ES-I3 (cell line): Measurements from ENCODE around the gene LTBP2.

Experiments
- H3K36me3 ChIP-seq: 2 replicates; pipeline ENCODE4 v1.6.1; 2013; ENCODE audit warnings: mild to moderate bottlenecking, low read length, control low read depth, moderate library complexity; ENCODE audit not compliant: insufficient read depth
- H3K4me1 ChIP-seq: 2 replicates; pipeline ENCODE4 v1.6.1; 2013; ENCODE audit warnings: mild to moderate bottlenecking, control low read depth, low read length; ENCODE audit not compliant: insufficient read depth
- H3K9ac ChIP-seq: 2 replicates; pipeline ENCODE4 v1.6.1; 2013; ENCODE audit warnings: low read depth, mild to moderate bottlenecking, low read length, moderate library complexity
- H3K9me3 ChIP-seq: 2 replicates; pipeline ENCODE4 v1.6.1; 2013; ENCODE audit warnings: mild to moderate bottlenecking, low read length, moderate library complexity; ENCODE audit not compliant: control insufficient read depth, insufficient read depth

The LTBP2 gene

GRCh38 chr14:74526854-74527585 is 85.0 kb downstream of the LTBP2 start:
- no peak overlapping the region for H3K9ac ChIP-seq
- H3K36me3 ChIP-seq = no peaks in the 10 kb centered on the region
- no peaks in the 10 kb centered on the region for H3K9me3 ChIP-seq

GRCh38 chr14:74525361-74525851 is 86.6 kb downstream of the LTBP2 start:
- no peaks in the 10 kb centered on the region for H3K36me3 ChIP-seq
- H3K9me3 ChIP-seq = no peaks in the 10 kb centered on the region
- peaks cover 9% of the 10 kb centered on the region; the same call in 1 of the 2 replicates for H3K4me1 ChIP-seq
- H3K9ac ChIP-seq = no peak overlapping the region

More at GRCh38 chr14:74526854-74527585, 85.0 kb downstream of the LTBP2 start:
- H3K4me1 ChIP-seq = peaks cover 12% of the 10 kb centered on the region; the same call in 1 of the 2 replicates

GRCh38 chr14:74524812-74525135 is 87.3 kb downstream of the LTBP2 start:
- Histone ChIP-seq H3K9me3 (no peaks in the 10 kb centered on the region), H3K9ac (no peak overlapping the region), H3K4me1 (peaks cover 9% of the 10 kb centered on the region; the same call in 1 of the 2 replicates), H3K36me3 (no peaks in the 10 kb centered on the region)

DNA sequence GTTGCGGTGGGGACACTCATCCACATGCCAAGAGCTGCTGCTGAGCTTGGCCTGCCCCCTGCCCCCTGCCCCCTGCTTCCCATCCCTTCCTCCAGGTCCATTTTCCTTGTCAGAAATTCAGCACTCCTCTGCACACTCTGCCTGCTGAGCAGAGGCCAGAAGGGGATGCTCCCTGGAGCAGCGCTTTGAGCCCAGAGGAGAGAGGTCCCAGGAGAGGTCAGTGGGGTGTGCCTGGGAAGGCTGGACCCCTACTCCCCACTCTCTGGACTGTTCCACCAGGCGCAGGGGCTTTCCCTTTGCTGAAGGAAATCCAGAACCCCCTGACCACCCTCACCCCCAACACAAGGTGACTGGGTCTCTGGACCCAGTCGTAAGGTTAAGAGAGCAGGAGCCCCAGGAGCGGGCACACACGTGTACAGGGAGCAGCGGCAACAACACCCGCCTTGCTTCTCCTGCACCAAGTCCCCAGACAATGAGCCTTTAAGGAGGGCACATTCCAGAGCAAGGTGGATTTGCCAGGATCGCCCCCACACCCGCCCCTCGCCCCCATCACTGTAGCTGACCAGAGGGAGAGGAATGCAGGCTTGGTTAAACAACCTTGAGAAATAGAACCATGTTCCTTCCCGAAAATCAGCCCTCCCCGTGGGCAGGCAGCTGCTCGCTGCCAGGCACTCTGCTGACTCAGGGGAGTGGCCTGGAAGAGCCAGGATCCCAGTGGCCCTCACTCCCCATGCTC is 87.8 kb downstream of the LTBP2 start:
- Histone ChIP-seq H3K4me1 (peaks cover 9% of the 10 kb centered on the region; the same call in 1 of the 2 replicates), H3K36me3 (no peaks in the 10 kb centered on the region), H3K9me3 (no peaks in the 10 kb centered on the region), H3K9ac (no peak overlapping the region)

DNA sequence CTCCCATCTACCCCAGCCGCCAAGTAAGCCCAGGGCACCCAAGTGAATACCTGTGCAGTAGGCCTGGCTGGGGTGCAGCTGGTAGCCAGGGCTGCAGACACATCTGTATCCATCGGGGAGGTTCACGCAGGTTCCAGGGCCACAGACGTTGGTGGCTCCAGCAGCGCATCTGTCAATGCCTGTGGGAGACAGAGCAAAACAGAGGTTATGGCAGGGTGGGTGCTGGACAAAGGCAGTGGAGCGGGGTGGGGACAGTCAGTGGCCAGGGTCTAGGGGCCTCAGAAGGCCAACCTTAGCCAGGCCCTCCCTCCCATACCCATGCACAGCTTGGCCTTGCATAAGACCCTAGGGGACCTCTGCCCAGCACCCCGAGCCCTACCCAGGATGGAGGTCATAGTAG is 89.3 kb downstream of the LTBP2 start:
- Histone ChIP-seq H3K36me3 (no peaks in the 10 kb centered on the region), H3K9ac (no peak overlapping the region)

DNA sequence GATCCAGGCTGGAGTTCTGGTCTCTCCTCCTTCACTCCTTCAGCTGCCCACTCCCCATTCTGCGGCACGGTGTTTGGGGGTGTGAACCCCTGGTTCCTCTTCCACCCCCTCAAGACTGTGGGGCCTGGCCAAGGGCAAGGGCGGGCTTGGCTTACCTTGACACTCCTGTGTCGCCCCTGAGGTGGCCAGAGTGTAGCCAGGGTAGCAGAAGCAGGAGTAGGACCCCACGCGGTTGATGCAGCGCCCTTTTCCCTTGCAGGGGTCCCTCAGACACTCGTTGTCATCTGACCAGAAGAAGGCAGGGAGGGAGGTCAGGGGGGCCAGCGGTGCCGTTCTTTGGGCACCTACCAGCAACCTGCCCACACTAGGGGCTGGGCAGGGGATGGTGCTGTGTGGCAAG is 90.3 kb downstream of the LTBP2 start:
- no peaks in the 10 kb centered on the region for H3K9me3 ChIP-seq
- H3K9ac ChIP-seq = no peak overlapping the region
- peaks cover 7% of the 10 kb centered on the region for H3K4me1 ChIP-seq
- H3K36me3 ChIP-seq = no peaks in the 10 kb centered on the region

More for the DNA sequence above, 89.3 kb downstream of the LTBP2 start:
- peaks cover 9% of the 10 kb centered on the region; the same call in 1 of the 2 replicates for H3K4me1 ChIP-seq
- H3K9me3 ChIP-seq = no peaks in the 10 kb centered on the region

GRCh38 chr14:74519316-74520074 is 92.5 kb downstream of the LTBP2 start:
- Histone ChIP-seq H3K4me1 (peaks cover 8% of the 10 kb centered on the region), H3K9ac (no peak overlapping the region), H3K36me3 (no peaks in the 10 kb centered on the region), H3K9me3 (no peaks in the 10 kb centered on the region)

GRCh38 chr14:74518221-74518620 is 93.8 kb downstream of the LTBP2 start:
- Histone ChIP-seq H3K36me3 (no peaks in the 10 kb centered on the region), H3K4me1 (peaks cover 10% of the 10 kb centered on the region), H3K9me3 (no peaks in the 10 kb centered on the region), H3K9ac (no peak overlapping the region)

DNA sequence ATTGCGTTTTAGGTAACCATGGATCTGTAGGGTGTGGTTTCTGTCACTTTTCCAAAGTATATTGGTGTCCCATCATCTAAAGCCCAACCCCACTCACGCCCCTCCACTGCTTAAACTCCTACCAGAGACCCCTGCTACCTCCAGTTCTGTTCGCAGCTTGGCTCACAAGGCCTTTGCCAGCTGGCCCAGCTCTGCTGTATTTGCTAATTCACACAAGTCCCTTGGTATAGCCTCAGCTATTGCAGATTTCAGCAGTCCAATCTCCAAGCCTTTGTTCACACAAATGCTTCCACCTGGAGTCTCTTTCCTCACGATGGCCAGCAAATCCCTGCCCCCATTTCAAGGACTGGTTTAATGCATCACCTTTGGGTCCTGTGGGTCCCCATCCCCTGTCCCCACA is 94.3 kb downstream of the LTBP2 start:
- Histone ChIP-seq H3K4me1 (peaks cover 10% of the 10 kb centered on the region), H3K36me3 (no peaks in the 10 kb centered on the region), H3K9ac (no peak overlapping the region), H3K9me3 (no peaks in the 10 kb centered on the region)

- no peaks in the 10 kb centered on the region for H3K9me3 ChIP-seq
- H3K4me1 ChIP-seq = peaks cover 10% of the 10 kb centered on the region
- no peak overlapping the region for H3K9ac ChIP-seq
- H3K36me3 ChIP-seq = no peaks in the 10 kb centered on the region
These were observed 95.4 kb downstream of the LTBP2 start for GRCh38 chr14:74516451-74517160.

DNA sequence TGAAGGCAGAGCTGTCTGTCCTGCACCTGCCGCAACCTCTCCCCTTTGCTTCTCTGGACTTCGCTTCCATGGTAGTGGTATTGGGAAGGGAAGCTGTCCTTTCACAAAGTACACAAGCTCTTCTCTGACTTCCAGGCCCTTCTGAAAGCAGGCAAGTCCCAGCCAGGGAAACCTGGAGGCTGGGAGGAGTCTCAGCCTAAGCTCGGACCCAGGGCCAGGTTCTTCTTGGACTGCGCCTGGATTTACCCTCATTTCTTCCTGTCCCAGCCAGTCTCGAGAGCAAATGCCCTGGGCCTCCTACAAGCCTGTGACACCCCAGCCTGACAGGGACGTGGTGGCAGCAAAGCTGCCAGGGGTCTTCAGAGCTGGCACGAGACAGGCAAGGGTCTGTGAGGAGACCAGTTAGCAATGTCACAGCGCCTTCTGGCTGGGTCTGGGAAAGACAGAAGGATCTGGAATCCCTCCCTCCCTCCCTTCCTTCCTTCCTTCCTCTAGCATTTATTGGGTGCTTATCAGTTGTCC is 96.1 kb downstream of the LTBP2 start:
- Histone ChIP-seq H3K9ac (no peak overlapping the region), H3K36me3 (no peaks in the 10 kb centered on the region), H3K9me3 (no peaks in the 10 kb centered on the region), H3K4me1 (peaks cover 11% of the 10 kb centered on the region)

DNA sequence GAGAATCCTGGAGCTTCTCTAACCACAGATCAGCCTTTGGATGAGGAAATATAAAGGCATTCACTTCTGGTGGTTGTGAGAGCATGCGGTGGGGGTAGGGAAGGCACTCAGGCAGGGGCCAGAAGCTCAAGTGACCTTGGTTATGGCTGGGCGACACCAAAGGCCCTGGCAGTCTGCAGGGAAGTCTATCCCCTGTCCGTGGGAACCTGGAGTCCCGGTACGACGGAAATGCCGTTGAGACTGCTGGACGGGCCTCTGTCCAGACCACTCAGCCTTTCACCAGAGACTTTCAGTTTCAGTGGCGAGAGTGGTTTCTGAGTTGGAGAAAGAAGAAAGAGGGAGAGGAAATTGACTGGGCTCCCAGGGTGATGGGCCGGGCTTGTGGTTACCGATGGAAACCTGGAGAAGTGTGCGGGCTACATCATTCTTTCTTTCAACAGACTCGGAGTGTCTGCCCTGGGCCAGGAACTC is 97.5 kb downstream of the LTBP2 start:
- Histone ChIP-seq H3K4me1 (peaks cover 15% of the 10 kb centered on the region), H3K9me3 (no peaks in the 10 kb centered on the region), H3K9ac (no peak overlapping the region), H3K36me3 (no peaks in the 10 kb centered on the region)

DNA sequence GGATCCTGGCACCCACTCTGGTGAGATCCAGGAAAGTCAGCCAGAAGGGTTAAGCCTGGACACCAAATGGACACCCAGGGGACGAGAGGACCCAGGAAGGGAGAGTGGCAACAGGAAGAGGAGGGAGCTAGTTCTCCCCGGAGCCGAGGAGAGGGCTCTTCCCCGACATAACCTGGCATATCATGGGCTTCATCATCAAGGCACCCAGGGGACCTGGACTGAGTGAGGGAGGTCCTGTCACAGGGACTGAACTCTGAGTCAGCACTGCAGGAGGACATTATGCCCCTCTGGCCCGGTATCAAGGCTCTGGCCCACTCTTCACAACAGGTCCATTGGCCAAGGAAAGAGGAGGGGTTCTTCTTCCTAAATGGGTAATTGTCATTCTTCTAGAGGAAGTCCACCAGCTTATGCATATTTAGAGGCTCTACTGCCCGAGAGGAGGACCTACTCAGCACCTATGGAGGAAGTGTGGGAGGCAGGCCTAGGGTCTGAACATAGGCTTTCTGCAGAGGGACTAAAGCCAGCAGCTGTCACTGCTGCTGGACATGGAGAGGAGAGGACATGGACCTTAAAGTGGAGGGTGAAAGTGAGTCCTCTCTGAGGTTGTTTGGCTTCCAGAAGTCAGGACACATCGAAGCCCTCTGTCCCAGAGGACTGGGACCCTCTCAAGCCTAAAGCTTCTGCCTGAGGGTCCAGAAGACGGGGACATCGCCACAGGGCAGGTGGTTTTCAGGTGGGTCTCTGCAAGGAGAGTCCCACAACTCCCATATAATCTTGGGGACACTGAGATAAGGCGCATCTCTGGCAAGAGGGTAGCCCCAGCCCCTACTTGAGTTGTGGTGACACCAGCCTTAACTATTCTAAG is 99.8 kb downstream of the LTBP2 start:
- no peak overlapping the region for H3K9ac ChIP-seq
- H3K36me3 ChIP-seq = no peaks in the 10 kb centered on the region
- no peaks in the 10 kb centered on the region for H3K9me3 ChIP-seq
- H3K4me1 ChIP-seq = peaks cover 20% of the 10 kb centered on the region
